Neural crest cell (in vitro differentiated cells): ENCODE results near the gene NELFE. TPM values are rescaled to one million over a fixed set of nuclear protein-coding genes. Genes with fewer than 3 reads are reported as not detected.
"Not testable (repeated sequence)": the region's sequence is repeated elsewhere in the genome, so short reads cannot be mapped to it uniquely, and the experiment has no call there.

Experiments
- DNase-seq: peaks from one replicate; pipeline ENCODE4 v3.0.0; 2021; ENCODE audit warnings: low read depth, mixed read lengths, low spot score
- H3K27ac Mint-ChIP-seq: one replicate; pipeline ENCODE4 v1.8.0; 2021; ENCODE audit warnings: mild to moderate bottlenecking, mixed read lengths; ENCODE audit not compliant: unreplicated experiment
- H3K27me3 Mint-ChIP-seq: 2 replicates; pipeline ENCODE4 v1.8.0; 2021; ENCODE audit warnings: low read depth, mild to moderate bottlenecking, mixed read lengths
- H3K36me3 Mint-ChIP-seq: 2 replicates; pipeline ENCODE4 v1.8.0; 2021; ENCODE audit warnings: low read depth, mild to moderate bottlenecking, mixed read lengths
- H3K4me1 Mint-ChIP-seq: 2 replicates; pipeline ENCODE4 v1.8.0; 2021; ENCODE audit warnings: mixed read lengths
- H3K4me3 Mint-ChIP-seq: one replicate; pipeline ENCODE4 v1.8.0; 2021; ENCODE audit warnings: mild to moderate bottlenecking, mixed read lengths
- H3K9me3 Mint-ChIP-seq: 2 replicates; pipeline ENCODE4 v1.8.0; 2021; ENCODE audit warnings: mixed read lengths
- CTCF ChIP-seq: fragments of 200-600 bp; sonication (generic); conservative IDR thresholded peaks from 2 replicates; pipeline ENCODE4 v1.5.0; 2021; ENCODE audit warnings: antibody characterized with exemption, mild to moderate bottlenecking
- total RNA-seq: library from RNA; stranded (reverse); gene quantifications from 2 replicates; pipeline ENCODE4 v1.2.1, GENCODE V29; 2021

NELFE gene
- total RNA-seq, 1 donor from 2014 or later, result 86.1 TPM

GRCh38 chr6:31945154-31945506 is 13.6 kb downstream of the NELFE start:
- H3K27me3 Mint-ChIP-seq, result peaks cover 60% of the 10 kb centered on the region
- no peak for TF ChIP-seq CTCF
- H3K4me3 Mint-ChIP-seq, result no peak overlapping the region
- DNase-seq, result no peak
- no peaks in the 10 kb centered on the region for H3K4me1 Mint-ChIP-seq
- no peak overlapping the region for H3K27ac Mint-ChIP-seq
- H3K36me3 Mint-ChIP-seq, result peaks cover 4% of the 10 kb centered on the region
- peaks cover 3% of the 10 kb centered on the region for H3K9me3 Mint-ChIP-seq

- Mint-ChIP-seq H3K36me3 (no peaks in the 10 kb centered on the region), H3K4me1 (no peaks in the 10 kb centered on the region), H3K4me3 (no peak overlapping the region), H3K27me3 (peaks cover 60% of the 10 kb centered on the region), H3K9me3 (peaks cover 3% of the 10 kb centered on the region), H3K27ac (no peak overlapping the region)
- TF ChIP-seq CTCF, result no peak
- no peak for DNase-seq
These were observed 15.0 kb downstream of the NELFE start for GRCh38 chr6:31943742-31944141.

GRCh38 chr6:31940256-31940664 is 18.5 kb downstream of the NELFE start:
- Mint-ChIP-seq H3K36me3 (no peaks in the 10 kb centered on the region), H3K4me3 (no peak overlapping the region), H3K9me3 (no peaks in the 10 kb centered on the region), H3K4me1 (no peaks in the 10 kb centered on the region), H3K27ac (no peak overlapping the region), H3K27me3 (peaks cover 28% of the 10 kb centered on the region)
- DNase-seq, result no peak
- TF ChIP-seq CTCF, result no peak

- TF ChIP-seq CTCF, result no peak
- no peak overlapping the region for H3K4me3 Mint-ChIP-seq
- no peaks in the 10 kb centered on the region for H3K36me3 Mint-ChIP-seq
- peaks cover 5% of the 10 kb centered on the region for H3K27me3 Mint-ChIP-seq
- H3K4me1 Mint-ChIP-seq, result no peaks in the 10 kb centered on the region
- no peaks in the 10 kb centered on the region for H3K9me3 Mint-ChIP-seq
- H3K27ac Mint-ChIP-seq, result no peak overlapping the region
- DNase-seq, result no peak
These were observed 22.9 kb downstream of the NELFE start for GRCh38 chr6:31935823-31936222.

- Mint-ChIP-seq H3K27me3 (no peaks in the 10 kb centered on the region), H3K4me3 (no peak overlapping the region), H3K36me3 (no peaks in the 10 kb centered on the region), H3K4me1 (no peaks in the 10 kb centered on the region), H3K27ac (no peak overlapping the region), H3K9me3 (no peaks in the 10 kb centered on the region)
- DNase-seq, result no peak
- TF ChIP-seq CTCF, result no peak
These were observed 23.8 kb downstream of the NELFE start for GRCh38 chr6:31935021-31935420.

- Mint-ChIP-seq H3K27me3 (no peaks in the 10 kb centered on the region), H3K9me3 (no peaks in the 10 kb centered on the region), H3K4me1 (no peaks in the 10 kb centered on the region), H3K27ac (no peak overlapping the region), H3K4me3 (no peak overlapping the region), H3K36me3 (no peaks in the 10 kb centered on the region)
- DNase-seq, result no peak
- TF ChIP-seq CTCF, result no peak
These were observed 25.2 kb downstream of the NELFE start for GRCh38 chr6:31933537-31933936.

- H3K27me3 Mint-ChIP-seq, H3K36me3 Mint-ChIP-seq, H3K4me1 Mint-ChIP-seq, DNase-seq, H3K4me3 Mint-ChIP-seq, H3K9me3 Mint-ChIP-seq, H3K27ac Mint-ChIP-seq: not testable (repeated sequence)
These were observed 26.6 kb downstream of the NELFE start for GRCh38 chr6:31932137-31932536.
